NB4 (cell line): ENCODE measurements around the gene SETD5.

Experiments used
- CTCF ChIP-seq: IDR thresholded peaks from one replicate; pipeline ENCODE4 v1.5.1; 2012; ENCODE audit warnings: low read depth, low read length
- MAX ChIP-seq: IDR thresholded peaks from 2 replicates; pipeline ENCODE4 v1.6.1; 2011; ENCODE audit warnings: low read depth, low read length
- MYC ChIP-seq: IDR thresholded peaks from 2 replicates; pipeline ENCODE4 v1.6.1; 2011; ENCODE audit warnings: low read depth, low read length
- POLR2A ChIP-seq: IDR thresholded peaks from 2 replicates; pipeline ENCODE4 v1.6.1; 2011; ENCODE audit warnings: mild to moderate bottlenecking; ENCODE audit not compliant: insufficient read length; ENCODE audit errors: extremely low read depth

GRCh38 chr3:9469986-9470385 lies 72.6 kb downstream of the SETD5 start:
- TF ChIP-seq POLR2A: no peak
- no peak for TF ChIP-seq CTCF
- no peak for TF ChIP-seq MAX
- no peak for TF ChIP-seq MYC
